ENCODE data around the gene CCNY.
A peak's percentile ranks its signal among the peaks of the same experiment; 100 is the strongest.
"Not testable (repeated sequence)": the region's sequence is repeated elsewhere in the genome, so short reads cannot be mapped to it uniquely, and the experiment has no call there.

Gene CCNY

DNA sequence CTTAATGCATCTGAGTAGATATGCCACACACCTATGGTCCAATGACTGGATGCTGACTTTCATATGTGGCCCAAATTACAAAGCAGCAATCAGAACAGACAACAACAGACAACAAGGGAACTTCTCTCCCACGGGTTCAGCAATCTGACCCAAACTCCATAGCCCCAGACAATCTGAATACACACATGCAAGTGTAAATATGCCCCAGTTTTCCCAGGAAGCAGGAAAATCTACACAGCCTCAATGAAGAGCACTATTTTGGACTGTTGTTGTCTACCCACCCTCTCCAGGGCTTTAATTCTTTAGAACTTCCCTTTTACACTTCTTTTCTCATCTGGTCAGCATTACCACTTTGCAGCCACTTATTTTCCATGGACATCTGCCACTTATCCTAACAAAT, 2.0 kb upstream of the CCNY start:
- no peak for DNase-seq

DNA sequence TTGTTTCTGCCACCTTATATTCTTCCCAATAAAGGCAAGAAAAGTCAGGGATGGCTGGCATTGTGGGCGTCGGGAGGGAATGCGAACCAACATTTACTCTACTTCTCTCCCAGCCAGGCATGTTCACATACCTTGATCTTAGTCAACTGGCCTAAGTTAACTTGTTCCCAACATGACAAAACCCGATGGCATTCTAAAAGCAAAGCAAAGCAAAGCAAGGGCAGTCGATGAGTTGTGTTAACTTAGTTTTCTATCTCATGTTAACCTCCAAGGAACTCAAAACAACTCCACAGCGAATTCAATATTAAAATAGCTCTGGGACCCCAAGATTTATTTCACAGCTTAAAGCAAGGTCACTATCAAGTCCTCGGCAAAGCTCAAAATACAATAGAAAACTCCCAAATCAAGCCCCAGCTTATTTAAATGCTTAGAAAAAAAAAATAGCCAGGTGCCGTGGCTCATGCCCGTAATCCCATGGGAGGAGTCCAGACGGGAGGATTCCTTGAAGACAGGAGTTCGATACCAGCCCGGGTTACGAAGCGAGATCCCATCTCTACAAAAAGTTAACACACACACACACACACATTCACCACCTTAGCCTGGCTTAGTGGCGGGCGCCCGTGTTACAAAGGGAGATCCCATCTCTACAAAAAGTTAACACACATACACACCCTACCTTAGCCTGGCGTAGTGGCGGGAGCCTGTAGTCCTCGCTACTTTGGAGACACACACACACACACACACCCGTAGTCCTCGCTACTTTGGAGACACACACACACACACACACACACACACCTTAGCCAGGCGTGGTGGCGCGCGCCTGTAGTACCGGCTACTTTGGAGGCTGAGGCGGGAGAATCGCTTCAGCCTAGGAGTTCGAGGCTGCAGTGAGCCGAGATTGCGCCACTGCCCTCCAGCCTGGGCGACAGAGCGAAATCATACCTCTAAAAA, 901 bp upstream of the CCNY start:
- peak; percentile 24 for DNase-seq

DNA sequence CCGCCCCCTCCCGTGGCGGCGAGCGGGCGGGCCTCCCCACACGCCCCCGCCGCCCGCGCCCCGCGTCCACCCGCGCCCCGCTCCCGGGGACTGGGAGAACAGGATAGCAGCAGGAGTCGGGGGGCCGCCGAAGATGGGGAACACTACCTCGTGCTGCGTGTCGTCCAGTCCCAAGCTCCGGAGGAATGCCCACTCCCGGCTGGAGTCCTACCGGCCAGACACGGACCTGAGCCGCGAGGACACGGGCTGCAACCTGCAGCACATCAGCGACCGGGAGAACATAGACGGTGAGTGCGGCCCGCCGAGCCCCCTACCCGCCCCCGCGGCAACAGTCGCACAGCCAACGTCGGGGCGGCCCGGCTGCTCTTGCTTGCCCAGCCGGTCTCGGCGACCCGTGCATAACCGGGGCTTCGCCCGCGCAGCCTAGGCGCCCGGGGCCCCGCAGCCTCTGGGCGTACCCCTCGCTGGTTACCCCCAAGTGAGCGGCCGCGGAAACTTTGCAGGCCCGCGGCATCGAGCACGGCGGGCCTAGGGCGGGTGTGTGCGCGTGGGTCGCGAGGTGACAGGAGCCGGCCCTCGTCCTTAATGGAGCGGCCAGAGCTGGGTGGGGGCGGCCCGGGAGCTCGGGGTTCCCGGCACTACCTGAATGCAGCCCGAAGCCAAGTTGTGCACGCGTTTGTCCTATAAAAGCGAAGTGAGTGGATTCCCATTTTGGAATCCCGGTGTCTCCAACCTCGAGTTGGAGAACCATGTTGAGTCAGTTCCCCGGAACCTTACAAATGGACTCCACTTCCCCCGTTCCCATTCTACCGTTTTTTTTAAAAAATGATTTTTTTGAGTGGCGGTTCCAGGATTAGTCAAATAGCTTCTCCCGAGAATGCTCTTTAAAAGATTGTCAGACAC, 863 bp downstream of the CCNY start:
- DNase-seq = peak; percentile 56

DNA sequence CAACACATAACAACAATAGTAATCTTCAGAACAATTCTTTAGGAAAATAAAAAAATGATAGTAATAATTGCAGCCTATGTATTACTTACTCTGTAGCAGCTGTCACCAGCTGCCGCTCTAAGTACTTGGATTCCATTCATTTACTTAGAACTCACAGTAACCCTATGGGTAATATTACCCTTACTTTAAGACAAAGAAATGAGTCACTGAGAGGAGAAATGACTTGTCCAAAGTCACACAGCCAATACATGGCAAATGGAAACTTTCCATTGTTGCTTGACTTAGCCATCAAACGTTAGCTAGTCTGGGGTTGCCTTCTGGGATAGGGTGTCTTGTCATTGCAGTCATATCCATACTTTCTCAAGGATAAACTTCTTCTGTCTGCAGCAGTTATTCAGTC, 3.6 kb downstream of the CCNY start:
- no peak for DNase-seq

DNA sequence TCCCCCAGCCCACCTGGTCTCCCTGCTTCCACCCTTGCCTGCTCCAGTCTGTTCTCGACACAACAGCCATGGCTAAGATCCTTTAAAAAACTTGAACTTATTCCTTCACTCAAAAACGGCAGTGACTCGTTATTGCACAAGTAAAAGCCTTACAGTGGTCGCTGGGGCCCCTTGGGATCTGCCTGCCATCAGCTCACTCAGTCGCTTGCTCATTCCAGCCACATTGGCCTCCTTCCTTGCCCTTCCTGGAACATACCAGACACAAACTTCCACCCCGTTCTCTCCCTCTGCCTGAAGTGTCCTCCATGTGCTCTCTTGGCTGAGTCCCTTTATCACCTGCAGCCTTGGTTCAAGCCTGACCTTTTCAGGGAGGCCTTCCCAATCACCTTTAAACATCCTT, 4.7 kb downstream of the CCNY start:
- no peak for DNase-seq

DNA sequence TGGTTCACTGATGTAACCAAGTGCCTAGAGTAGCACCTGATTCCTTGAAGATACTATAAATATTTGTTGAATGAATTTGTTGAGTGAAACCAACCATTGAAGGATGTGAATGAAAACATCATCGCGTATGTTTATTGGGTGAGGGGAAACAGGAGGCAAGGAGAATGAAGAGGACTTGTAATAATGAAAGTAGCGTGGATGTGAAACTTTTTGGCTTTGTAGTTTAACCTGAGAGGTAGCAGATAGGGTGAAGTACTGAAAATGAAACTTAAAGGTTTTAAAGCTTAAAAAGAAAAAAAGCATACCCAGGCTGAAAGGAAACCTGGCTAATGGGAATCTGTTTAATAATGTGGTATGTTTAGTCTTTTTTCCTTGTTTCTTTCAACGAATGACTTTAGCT, 5.2 kb downstream of the CCNY start:
- no peak for DNase-seq

DNA sequence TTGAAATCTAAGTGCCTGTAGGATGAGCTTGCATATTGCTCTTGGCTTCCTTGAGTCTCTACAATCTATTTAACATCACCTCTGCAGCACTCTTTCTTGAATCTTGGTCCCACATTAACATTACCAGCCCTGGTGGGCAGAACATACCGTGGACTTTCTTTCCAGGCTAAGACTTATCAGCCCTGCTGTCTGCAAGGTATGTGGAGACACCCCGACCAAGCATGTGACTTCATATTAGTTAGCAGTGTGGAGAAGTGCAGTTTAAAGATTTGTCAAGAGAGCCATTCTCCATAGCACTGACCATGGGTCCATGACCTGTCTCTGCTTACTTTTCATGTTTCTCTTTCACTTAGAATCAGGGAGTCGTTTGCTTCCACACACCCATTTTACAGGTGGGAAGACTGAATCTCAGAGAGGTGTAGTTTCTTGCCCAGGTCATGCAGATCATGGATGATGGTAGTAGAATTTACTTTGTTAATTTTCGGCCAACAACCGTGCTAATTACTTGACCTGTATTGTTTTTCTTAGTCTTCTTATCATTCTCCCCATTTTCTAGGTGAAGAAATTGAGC, 6.0 kb downstream of the CCNY start:
- no peak for DNase-seq

DNA sequence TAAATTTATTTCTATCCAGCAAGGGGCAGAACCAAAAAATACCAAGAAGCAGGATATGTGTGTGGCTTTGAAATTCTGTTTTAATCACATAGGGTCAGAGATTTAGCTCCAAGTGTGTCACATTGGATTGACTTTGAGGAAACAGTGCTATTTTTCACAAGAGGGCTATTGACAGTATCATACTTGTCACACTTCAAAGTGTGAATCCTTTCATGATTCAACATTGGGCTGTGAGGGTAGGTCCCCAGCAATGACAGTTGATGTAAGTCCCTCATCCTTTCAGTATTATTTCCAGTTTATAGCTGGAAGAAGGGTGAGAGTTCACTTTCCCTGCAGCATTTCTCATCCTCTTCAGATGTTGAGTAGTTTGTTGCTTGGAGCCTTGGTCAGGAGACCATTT, 7.4 kb downstream of the CCNY start:
- DNase-seq = no peak

DNA sequence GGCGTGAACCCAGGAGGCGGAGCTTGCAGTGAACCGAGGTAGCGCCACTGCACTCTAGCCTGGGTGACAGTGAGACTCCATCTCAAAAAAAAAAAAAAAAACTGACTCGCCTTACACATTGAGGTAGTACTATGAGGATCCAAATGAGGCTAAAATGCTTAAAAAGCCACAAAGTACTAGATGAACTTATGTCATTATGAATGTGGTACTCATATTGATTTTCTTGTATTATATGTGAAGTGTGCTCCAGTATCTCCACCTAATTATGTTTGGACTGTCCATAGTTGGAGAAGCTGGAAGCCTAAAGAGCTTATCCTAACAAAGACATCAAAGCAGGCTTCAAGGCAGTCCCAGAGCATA, 9.1 kb downstream of the CCNY start:
- DNase-seq = peak; percentile 2

DNA sequence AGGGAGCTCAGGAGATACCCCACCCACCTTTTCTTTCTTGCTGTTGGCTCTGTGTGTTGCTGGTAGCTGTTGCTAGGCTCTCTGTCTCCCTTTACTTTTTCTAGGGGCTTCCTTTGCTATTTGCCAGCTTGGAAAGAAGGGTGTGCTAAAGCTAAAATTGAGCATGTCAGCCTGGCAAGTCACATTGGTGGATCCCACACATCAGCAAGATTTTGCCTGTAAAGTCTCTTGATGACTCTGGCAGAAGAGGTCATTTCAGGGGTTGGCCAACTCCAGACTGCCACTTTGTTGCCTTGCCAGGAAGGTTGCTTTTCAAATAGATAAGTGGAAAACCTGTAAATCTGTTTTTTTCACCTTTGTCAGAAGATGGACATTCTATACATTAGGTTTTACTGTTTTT, 9.9 kb downstream of the CCNY start:
- no peak for DNase-seq

DNA sequence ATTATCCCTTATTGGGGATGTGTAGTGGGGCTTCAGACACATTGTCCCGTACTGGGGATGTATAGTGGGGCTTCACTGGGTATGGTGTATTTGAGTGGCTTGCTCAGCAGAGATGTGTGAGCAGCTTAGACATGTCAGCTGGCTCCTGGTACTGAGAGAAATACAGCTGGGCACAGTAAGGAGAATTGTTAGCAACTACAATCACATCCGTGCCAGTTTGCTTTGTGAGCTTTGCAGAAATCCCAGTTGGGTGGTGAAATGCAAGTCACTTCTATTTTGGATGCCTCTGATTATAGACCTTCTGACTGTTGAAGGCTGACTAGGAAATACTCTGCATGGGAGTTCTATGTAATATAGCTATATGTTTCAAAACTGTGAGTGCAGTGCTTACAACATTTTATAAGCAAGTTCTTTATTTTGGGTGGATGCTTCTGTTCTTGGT, 10.8 kb downstream of the CCNY start:
- no peak for DNase-seq

DNA sequence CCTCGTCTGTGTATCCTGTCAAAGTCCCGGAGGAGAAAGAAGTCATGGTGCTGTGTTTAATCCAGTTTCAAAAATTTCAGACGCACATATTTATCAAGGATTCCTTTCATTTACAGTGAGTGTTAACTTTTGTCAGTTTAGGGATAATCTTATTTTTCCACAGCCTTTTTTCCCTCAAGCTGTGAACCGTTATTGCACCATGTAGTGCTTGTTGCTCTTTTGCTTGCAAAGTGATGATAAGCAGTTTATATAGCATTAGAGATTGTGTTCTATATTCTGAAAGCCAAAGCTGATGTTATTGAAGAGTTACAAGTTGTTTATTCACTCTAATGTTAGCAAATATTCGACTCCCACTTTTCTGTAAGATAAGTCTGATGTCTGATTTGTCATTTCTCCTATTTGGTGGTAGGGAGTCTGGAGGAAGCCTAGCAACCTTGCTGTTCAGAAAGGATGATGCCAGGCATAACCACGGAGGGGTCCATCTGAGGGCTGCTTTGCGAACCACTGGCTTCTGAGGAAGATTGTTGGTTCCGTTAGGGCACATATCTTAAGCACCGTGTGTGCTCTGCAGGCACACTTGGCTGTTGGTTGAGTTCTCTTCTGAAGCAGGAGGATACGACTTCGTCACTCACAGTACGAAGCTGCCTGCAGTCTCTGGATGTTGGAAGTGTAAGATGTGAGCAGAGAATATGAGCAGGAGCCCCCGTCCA, 11.7 kb downstream of the CCNY start:
- DNase-seq = no peak

DNA sequence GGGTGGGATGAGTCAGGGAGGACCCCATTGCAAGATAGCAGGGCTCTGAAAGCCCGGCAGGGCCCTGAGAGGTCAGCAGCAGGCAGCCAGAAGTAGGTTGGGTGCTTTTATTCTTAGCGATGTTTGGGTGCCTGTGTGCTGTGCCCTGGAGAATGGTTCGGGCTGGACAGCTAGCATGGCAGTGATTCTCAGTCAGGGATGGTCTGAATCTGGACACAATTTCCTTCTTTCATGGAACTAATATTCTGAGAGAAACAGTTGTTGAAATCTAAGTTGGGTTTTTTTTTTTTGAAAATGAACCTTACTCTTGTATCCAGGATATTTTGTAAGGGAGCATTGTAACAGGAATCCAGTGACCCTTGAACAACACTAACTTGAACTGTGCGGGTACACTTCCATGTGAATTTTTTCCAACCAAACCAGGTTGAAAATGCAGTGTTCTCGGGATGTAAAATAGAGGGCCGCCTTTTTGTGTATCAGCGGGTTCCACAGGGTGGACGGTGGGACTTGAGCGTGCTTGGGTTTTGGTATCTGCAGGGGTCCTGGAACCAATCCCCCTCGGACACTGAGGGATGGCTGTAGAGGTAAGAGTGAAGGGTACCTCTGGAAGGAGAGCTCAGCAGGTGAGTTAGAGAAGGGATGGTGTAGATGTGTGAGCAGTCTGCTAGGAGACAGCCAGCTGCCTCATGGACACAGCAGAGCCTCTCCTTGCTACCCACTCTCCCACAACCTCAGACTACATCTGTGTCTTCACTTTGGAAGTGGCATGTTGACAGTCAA, 12.5 kb downstream of the CCNY start:
- DNase-seq = no peak

DNA sequence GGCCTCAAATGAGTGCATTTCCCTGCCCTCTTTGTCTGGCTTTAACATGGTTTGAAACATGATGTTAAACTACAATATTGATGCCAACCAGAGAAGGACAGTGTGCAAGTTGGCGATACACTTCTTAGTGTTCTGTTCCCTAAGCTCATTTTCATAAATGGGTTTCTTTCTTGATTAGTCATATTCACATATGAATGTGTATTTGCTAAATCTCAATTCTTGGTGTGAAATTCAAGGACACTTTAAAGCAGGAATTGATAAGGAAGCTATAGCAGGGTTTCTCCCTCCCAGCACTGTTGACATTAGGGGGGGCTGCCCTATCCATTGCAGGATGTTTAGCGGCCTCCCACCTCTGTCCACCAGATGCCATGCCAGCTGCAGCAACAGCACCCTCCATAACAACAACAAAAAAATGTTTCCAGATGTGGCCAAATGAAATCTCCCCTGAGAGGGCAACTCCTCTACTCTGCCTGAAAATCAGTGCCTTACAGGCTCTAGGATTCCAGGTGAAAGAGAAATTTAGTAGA, 13.1 kb downstream of the CCNY start:
- no peak for DNase-seq

DNA sequence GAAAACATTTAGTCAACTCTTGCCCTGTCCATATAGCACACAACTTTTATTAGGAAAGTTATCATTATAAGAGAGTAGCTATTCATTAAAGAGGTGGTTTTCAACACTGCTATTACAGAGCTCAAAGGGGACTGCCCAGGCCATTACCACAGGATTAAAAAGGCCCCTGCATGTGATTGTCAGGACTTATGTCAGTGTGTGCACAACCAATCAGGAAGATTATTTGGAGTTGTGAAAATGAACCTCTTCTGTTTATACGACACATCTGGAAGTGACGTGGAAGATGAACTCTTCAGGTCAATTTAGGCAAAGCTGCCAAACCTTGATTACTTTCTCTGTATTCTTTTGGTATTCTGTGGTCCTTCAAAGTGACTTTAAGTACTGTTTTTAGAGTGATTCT, 14.7 kb downstream of the CCNY start:
- no peak for DNase-seq

DNA sequence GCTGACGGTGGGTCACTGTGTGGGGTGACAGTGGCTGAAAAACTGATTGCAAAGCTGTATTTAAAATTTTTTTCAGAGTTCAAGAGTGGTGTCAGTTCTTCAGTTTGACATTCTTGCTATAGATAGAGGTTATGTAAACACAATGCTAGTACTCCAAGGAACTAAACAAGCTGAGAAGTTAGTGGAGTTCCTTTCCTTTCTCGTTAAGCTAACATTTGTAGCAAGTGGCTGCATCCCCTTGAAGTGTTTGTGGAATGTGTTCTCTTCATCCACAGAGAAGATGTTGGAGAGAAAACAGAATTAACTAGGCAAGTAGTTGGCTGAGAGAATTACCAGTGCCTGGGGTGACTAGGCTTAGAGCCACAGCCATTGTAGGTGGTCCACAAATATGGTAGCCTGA, 15.8 kb downstream of the CCNY start:
- no peak for DNase-seq

DNA sequence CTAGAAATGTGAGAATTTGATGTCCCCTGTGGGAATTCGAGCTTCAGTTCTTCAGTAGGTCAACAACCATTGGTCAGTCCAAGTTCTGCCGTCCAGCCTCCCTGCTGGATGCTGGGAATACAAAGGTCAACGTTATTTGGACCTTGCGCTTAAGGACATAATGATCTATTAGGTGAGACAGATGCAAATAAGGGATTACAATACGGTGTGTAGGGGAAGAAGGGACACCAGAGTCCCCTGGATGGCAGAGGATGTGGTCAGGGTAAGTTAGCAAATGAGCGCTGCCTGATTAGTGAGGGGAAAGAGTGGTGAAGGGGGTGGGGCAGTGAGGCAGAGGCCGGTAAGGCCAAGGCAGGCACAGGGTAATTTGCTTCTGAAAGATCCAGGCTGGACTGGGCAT, 16.2 kb downstream of the CCNY start:
- no peak for DNase-seq

DNA sequence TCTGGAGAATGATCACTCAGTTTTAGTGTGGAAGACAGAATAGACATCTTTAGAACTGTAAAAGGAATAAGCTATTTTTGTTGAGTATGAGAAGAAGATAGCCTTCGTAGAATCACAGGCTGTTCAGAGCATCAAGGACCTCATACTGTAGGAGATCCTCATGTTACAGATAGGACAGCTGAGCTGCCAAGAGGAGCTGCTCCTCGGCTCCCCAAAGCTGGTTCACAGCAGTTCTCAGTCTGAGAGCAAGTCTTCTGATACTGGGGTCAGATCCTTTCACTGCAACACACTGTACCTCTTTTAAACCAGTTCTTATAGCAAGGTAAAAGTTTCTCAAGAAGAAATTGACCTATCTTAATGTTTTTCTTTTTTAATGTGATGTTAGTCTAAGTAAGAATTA, 17.1 kb downstream of the CCNY start:
- no peak for DNase-seq

DNA sequence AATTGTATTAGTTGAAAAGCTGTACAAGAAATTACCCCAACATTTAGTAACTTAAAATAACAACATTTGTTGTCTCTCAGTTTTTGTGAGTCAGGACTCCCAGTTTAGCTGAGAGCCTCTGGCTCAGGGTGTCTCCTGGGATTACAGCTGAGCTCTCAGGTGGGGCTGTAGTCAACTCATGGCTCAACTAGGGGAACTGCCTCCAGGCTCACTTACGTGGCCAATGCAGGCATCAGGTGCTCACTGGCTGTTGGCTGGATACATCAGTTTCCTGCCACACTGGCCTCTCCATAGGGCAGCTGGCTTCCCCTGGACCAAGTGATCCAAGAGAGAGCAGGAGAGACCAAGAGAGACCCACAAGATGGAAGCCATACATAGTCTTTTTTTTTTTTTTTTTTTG, 17.5 kb downstream of the CCNY start:
- DNase-seq = no peak

DNA sequence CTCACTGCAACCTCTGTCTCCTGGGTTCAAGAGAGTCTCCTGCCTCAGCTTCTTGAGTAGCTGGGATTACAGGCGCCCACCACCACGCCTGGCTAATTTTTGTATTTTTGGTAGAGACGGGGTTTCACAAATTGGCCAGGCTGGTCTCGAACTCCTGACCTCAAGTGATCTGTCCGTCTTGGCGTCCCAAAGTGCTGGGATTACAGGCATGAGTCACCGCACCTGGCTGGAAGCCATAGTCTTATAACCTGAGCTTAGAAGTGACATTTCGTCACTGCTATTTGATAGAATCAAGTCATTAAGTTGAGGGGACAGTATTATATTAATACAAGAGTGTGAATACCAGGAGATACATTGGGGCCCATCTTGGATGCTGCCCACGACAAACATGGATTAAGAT, 17.9 kb downstream of the CCNY start:
- not testable (repeated sequence) for DNase-seq

DNA sequence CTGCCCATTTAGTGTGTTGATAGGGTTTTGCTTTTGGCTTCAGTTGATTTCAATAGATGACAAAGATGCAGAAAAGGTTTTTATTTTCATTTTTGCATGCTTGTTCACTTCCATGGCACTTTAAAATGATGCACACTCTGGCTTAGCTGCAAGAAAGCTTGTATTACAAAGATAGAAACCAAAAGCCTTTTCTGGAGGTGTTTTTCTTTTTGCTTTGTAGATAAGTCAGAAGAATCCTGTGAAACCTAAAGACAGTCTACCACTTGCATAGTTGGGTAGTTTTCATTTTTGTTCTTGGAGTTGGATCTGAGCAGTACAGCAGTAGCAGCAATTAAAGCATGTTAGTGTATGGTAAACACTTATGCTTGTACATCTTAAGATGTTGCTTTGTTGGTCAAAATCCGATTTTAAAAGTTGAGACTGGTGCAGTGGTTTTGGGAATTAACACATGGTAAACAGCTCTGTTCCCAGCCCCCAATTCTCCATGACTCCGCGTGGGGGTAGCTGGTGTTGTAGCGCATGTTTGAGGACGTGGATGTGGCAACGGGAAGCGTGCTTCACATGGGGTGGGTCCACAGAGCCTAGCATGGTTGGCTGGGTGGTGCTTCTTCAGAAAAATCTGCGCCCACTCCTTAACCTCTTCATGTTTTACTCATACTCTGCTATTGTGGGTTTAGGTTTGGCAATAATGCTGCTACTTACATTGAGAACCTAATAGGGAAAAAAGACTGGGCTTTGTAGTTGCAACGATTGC, 19.8 kb downstream of the CCNY start:
- DNase-seq = no peak

All from NCI-H146 (cell line).